Measurements from ENCODE around the gene SLC35G3.
"Not testable (repeated sequence)": the region's sequence is repeated elsewhere in the genome, so short reads cannot be mapped to it uniquely, and the experiment has no call there.

DNA sequence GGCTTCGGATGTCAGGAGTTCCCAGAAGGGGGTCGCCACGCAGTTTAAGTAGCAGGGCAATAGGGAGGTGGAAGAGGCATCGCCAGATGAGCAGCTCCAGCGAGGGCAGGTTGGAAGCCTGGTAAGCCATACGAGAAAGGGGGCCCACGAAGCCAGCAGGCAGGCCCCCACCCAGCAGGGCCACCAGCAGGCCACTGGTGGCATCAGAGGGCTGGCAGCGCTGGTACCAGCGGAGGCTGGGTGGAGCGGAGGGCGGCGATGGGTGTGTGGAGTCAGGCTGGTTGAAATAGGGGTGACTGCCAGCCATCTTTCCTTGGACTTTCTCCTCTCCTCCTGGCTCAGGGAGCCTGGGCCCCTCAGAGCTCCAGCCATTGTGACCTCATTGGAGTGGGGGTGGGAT is at the start of gene SLC35G3:
- TF ChIP-seq POLR2AphosphoS5, POLR2A (IDR thresholded peaks at IDR 0.05; ENCODE audit: low read depth, low read length): not testable (repeated sequence)
